Neuron (in vitro differentiated cells): ENCODE measurements around the gene CCL18.
"Not testable (repeated sequence)": the region's sequence is repeated elsewhere in the genome, so short reads cannot be mapped to it uniquely, and the experiment has no call there.

Experiments used
- H2AFZ ChIP-seq: one replicate; pipeline ENCODE4 v1.6.1; 2013; ENCODE audit warnings: low read depth, mild to moderate bottlenecking, inconsistent platforms, low read length, moderate library complexity
- H3K27me3 ChIP-seq: one replicate; pipeline ENCODE4 v1.6.1; 2013; ENCODE audit warnings: low read length; ENCODE audit not compliant: insufficient read depth
- H3K36me3 ChIP-seq: one replicate; pipeline ENCODE4 v1.6.1; 2013; ENCODE audit warnings: low read length; ENCODE audit not compliant: insufficient read depth
- H3K4me1 ChIP-seq: one replicate; pipeline ENCODE4 v1.6.1; 2013; ENCODE audit warnings: low read length; ENCODE audit not compliant: insufficient read depth
- H3K4me3 ChIP-seq: 2 replicates; pipeline ENCODE4 v1.5.1; 2013; ENCODE audit warnings: mild to moderate bottlenecking, low read length, moderate library complexity
- H3K9me3 ChIP-seq: one replicate; pipeline ENCODE4 v1.6.1; 2013; ENCODE audit warnings: low read length

Gene CCL18

GRCh38 chr17:36115649-36115977, 51.5 kb downstream of the CCL18 start:
- not testable (repeated sequence) for H3K27me3 ChIP-seq, H3K9me3 ChIP-seq, H3K36me3 ChIP-seq, H2AFZ ChIP-seq, H3K4me3 ChIP-seq
- peaks cover 37% of the 10 kb centered on the region for H3K4me1 ChIP-seq

- Histone ChIP-seq H3K9me3 (peaks cover 2% of the 10 kb centered on the region), H2AFZ (no peak overlapping the region), H3K36me3 (no peaks in the 10 kb centered on the region), H3K4me3 (no peak overlapping the region), H3K4me1 (peaks cover 18% of the 10 kb centered on the region), H3K27me3 (no peaks in the 10 kb centered on the region)
Observed at GRCh38 chr17:36117505-36118382, 53.7 kb downstream of the CCL18 start.

GRCh38 chr17:36118477-36119353, 54.6 kb downstream of the CCL18 start:
- H3K4me1 ChIP-seq, result peaks cover 18% of the 10 kb centered on the region
- H3K27me3 ChIP-seq, result no peaks in the 10 kb centered on the region
- H2AFZ ChIP-seq, result no peak overlapping the region
- no peak overlapping the region for H3K4me3 ChIP-seq
- no peaks in the 10 kb centered on the region for H3K36me3 ChIP-seq
- H3K9me3 ChIP-seq, result peaks cover 2% of the 10 kb centered on the region

GRCh38 chr17:36120221-36120620, 56.1 kb downstream of the CCL18 start:
- H3K27me3 ChIP-seq, result no peaks in the 10 kb centered on the region
- H3K36me3 ChIP-seq, result no peaks in the 10 kb centered on the region
- peaks cover 6% of the 10 kb centered on the region for H3K9me3 ChIP-seq
- no peak overlapping the region for H2AFZ ChIP-seq
- H3K4me3 ChIP-seq, result no peak overlapping the region
- peaks cover 18% of the 10 kb centered on the region for H3K4me1 ChIP-seq

GRCh38 chr17:36121099-36121498, 57.0 kb downstream of the CCL18 start:
- H3K27me3 ChIP-seq, H3K4me3 ChIP-seq, H2AFZ ChIP-seq, H3K36me3 ChIP-seq: not testable (repeated sequence)
- Histone ChIP-seq H3K9me3 (peaks cover 12% of the 10 kb centered on the region), H3K4me1 (peaks cover 18% of the 10 kb centered on the region)
